Measurements from ENCODE around the gene PPP1R9A. TPM values are rescaled to one million over a fixed set of nuclear protein-coding genes. Genes with fewer than 3 reads are reported as not detected.

PPP1R9A gene
- total RNA-seq, 2 donors from 2014 or later = not detected

DNA sequence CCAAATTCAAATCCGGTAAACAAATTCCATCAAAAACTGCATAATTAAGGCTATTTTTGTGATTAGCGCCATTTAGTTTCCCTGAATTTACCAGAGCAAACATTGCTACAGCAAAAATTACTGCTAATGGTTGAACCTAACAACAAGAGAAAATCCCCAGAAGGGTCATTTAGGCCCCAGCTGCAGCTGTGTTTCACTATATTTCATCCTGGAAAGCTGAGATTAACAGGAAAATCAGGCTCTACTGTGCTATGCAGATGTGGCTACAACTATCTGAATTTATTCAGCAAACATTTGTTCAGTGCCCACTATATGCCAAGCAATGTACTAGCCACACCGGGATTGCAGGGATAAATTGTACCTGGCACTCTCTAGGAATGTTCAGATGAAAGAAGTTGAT, 312.9 kb downstream of the PPP1R9A start:
- no peak overlapping the region for H3K27ac Mint-ChIP-seq
- H3K9me3 Mint-ChIP-seq = peaks cover 4 to 8% of the 10 kb centered on the region in 2 donors
- no peak for DNase-seq (ENCODE audit: low spot score in 2 of 2)
- H3K36me3 Mint-ChIP-seq = peaks cover 0 to 6% of the 10 kb centered on the region in 2 donors
- ATAC-seq = no peak

- Mint-ChIP-seq H3K36me3 (peaks cover 0 to 5% of the 10 kb centered on the region in 2 donors), H3K27ac (no peak overlapping the region), H3K9me3 (no peaks in the 10 kb centered on the region)
- ATAC-seq (no peak), DNase-seq (ENCODE audit: low spot score in 2 of 2) (no peak)
Measured at GRCh38 chr7:95225301-95225700, 317.9 kb downstream of the PPP1R9A start.

DNA sequence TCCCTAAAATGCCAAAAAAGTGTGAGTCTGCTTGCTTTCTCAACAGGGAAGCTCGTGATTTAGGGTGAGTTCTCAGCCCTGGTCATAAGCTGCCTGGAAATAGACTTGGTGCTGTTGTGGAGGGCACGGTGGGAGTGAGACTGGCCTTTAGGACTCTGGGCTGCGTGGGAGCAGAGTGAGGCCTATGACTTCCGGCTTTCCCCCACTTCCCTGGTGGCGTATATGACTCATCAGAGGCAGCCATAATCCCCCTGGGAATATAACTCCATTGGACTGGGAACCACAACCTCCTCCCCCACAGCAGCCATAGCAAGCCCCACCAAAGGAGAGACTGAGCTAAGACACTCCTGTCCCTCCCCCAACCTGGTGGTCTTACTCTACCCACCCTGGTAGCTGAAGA, 321.9 kb downstream of the PPP1R9A start:
- Mint-ChIP-seq H3K27ac (no peak overlapping the region), H3K36me3 (peaks cover 0 to 5% of the 10 kb centered on the region in 2 donors), H3K9me3 (peaks cover 0 to 3% of the 10 kb centered on the region in 2 donors)
- ATAC-seq = no peak
- no peak for DNase-seq (ENCODE audit: low spot score in 2 of 2)

GRCh38 chr7:95238252-95238943, 331.0 kb downstream of the PPP1R9A start:
- no peak overlapping the region for H3K27ac Mint-ChIP-seq
- peaks cover 0 to 4% of the 10 kb centered on the region in 2 donors for H3K9me3 Mint-ChIP-seq
- DNase-seq (ENCODE audit: low spot score in 2 of 2) = no peak
- no peaks in the 10 kb centered on the region for H3K36me3 Mint-ChIP-seq
- ATAC-seq = no peak

- no peak for ATAC-seq
- H3K9me3 Mint-ChIP-seq = no peaks in the 10 kb centered on the region
- no peak for DNase-seq (ENCODE audit: low spot score in 2 of 2)
- H3K27ac Mint-ChIP-seq = no peak overlapping the region
- H3K36me3 Mint-ChIP-seq = no peaks in the 10 kb centered on the region
Measured at GRCh38 chr7:95240921-95241320, 333.5 kb downstream of the PPP1R9A start.

DNA sequence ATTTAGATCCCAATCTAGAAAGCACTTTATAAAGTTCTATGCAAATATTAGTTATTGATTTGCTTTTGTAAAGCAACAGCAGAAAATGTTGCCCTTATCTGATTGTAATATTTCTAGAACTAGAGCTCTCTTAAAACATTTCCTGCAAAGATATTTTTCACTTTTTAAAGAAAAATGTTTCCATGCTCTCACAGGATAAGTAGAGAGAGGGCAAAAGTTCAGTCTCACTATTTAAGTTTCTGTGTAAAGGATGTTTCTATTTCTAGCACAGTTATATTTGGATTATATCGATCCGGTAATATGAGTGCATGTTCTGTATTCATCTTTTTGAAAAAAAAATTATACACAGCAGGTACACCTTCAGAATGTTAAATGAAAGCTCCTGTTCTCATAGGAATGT, 334.9 kb downstream of the PPP1R9A start:
- no peaks in the 10 kb centered on the region for H3K36me3 Mint-ChIP-seq
- H3K9me3 Mint-ChIP-seq = no peaks in the 10 kb centered on the region
- DNase-seq (ENCODE audit: low spot score in 2 of 2) (no peak), ATAC-seq (no peak)
- no peak overlapping the region for H3K27ac Mint-ChIP-seq

- no peak overlapping the region for H3K27ac Mint-ChIP-seq
- DNase-seq (ENCODE audit: low spot score in 2 of 2) (no peak), ATAC-seq (no peak)
- H3K36me3 Mint-ChIP-seq = no peaks in the 10 kb centered on the region
- no peaks in the 10 kb centered on the region for H3K9me3 Mint-ChIP-seq
Measured at GRCh38 chr7:95244616-95245015, 337.2 kb downstream of the PPP1R9A start.

DNA sequence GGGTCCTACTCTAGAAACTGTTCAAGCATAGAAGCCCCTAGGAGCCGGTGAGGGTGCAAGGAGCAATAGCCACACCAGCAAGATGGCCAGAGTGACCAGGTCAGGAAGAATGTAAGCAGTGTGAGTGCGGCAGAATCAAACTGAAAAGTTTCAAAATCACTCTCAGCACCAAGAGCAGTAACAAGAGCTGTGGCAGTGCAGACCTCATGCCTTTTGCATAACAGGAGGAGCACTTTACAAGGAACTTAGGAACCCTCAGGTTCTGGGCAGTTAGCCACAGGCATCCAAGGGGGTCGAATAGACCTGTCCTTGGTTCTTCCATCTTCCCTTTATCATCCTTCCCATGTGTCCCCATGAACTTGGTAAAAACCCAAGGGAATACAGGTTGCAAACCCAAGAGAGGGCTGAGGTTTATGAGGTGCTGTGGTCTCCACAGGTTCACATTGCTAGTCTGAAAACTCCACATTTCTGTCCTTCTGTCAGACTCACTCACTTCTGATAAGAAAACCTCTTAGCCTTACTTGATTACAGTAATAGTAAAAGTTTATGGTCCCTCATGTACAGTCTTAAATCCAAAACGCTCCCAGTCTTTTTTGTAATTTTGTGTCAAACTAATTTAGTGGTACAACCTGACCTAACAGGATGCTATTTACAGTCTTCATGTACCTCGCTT, 338.6 kb downstream of the PPP1R9A start:
- DNase-seq (ENCODE audit: low spot score in 2 of 2) (no peak), ATAC-seq (no peak)
- no peaks in the 10 kb centered on the region for H3K9me3 Mint-ChIP-seq
- no peaks in the 10 kb centered on the region for H3K36me3 Mint-ChIP-seq
- no peak overlapping the region for H3K27ac Mint-ChIP-seq

DNA sequence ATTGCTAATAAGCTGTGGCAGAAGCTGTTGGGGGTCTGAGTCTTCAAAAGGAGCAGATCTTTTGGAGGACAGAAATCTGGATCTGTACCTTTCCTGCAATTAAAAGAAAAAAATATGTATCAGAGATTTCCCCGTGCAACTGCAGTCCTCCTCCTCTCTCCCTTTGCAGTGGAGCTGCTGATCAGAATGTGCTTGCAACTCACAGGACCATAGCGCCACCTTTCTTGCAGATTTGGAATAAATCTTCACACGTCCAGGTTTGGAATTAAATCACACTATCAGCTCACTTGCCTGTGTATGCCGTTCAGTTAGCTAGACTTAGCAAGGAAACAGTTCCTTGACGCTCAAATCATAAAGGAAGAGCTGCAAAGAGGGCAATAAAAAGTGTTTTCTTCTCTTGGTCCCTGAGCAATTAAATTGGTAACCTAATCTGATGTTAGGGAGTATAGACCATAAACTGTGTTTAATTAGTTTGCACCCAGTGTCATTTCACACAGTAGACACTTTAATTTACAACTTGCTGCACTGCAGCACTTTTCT, 339.5 kb downstream of the PPP1R9A start:
- no peaks in the 10 kb centered on the region for H3K9me3 Mint-ChIP-seq

GRCh38 chr7:95250571-95250970, 343.2 kb downstream of the PPP1R9A start:
- H3K36me3 Mint-ChIP-seq = no peaks in the 10 kb centered on the region
- H3K9me3 Mint-ChIP-seq = no peaks in the 10 kb centered on the region
- no peak overlapping the region for H3K27ac Mint-ChIP-seq
- DNase-seq (ENCODE audit: low spot score in 2 of 2) (no peak), ATAC-seq (no peak)

More for the DNA sequence above, 339.5 kb downstream of the PPP1R9A start:
- DNase-seq (ENCODE audit: low spot score in 2 of 2) (peak in 1 of 2 donors; percentile 15), ATAC-seq (peak in 1 of 2 donors; percentile 58)
- H3K27ac Mint-ChIP-seq = no peak overlapping the region
- H3K36me3 Mint-ChIP-seq = no peaks in the 10 kb centered on the region

GRCh38 chr7:95251966-95252365, 344.6 kb downstream of the PPP1R9A start:
- Mint-ChIP-seq H3K36me3 (no peaks in the 10 kb centered on the region), H3K9me3 (no peaks in the 10 kb centered on the region), H3K27ac (no peak overlapping the region)
- ATAC-seq (no peak), DNase-seq (ENCODE audit: low spot score in 2 of 2) (no peak)

DNA sequence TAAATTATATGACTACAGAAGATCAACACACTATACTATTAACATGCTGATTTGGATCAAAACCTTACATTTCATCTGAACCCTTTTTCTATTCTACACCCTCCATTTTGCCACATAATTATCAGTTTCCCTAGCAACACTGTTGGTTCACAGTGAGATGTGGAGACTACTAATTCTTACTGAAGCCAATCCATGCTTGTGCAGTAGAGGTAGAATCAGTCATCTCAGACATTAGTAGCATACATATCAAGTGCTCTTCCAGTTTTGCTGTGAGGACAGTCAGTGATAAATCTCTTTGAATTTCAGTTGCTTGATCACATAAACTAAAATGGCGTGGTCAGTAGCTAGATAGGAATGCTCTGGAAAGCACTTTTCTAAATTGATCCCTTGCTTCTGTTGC, 346.6 kb downstream of the PPP1R9A start:
- H3K36me3 Mint-ChIP-seq = no peaks in the 10 kb centered on the region
- ATAC-seq = no peak
- H3K27ac Mint-ChIP-seq = no peak overlapping the region
- no peaks in the 10 kb centered on the region for H3K9me3 Mint-ChIP-seq
- DNase-seq (ENCODE audit: low spot score in 2 of 2) = no peak

GRCh38 chr7:95255691-95256090, 348.3 kb downstream of the PPP1R9A start:
- H3K9me3 Mint-ChIP-seq = no peaks in the 10 kb centered on the region
- DNase-seq (ENCODE audit: low spot score in 2 of 2) (no peak), ATAC-seq (peak in 1 of 2 donors; percentile 89)
- no peak overlapping the region for H3K27ac Mint-ChIP-seq
- no peaks in the 10 kb centered on the region for H3K36me3 Mint-ChIP-seq

GRCh38 chr7:95261895-95262415, 354.6 kb downstream of the PPP1R9A start:
- Mint-ChIP-seq H3K27ac (no peak overlapping the region), H3K36me3 (no peaks in the 10 kb centered on the region), H3K9me3 (no peaks in the 10 kb centered on the region)
- ATAC-seq = no peak
- DNase-seq (ENCODE audit: low spot score in 2 of 2) = no peak

DNA sequence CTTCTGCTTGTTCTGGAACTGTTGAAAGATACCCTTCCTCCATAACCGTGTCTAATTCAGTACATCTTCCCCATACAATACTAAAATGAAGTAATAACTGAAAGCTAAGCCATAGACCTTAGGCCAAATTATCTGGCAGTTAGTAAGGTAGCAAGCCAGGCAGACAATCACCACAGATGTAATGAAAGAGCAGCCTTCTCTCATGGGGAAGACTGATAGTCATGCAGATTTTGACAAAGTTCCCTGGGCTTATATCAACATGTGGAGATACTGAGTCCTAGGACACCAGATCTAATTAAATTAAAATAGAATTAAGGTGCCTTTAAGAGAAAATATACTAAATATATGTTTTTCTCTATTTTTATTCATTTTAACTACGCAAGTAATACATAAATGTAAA, 355.5 kb downstream of the PPP1R9A start:
- H3K9me3 Mint-ChIP-seq = no peaks in the 10 kb centered on the region
- no peaks in the 10 kb centered on the region for H3K36me3 Mint-ChIP-seq
- ATAC-seq (no peak), DNase-seq (ENCODE audit: low spot score in 2 of 2) (no peak)
- no peak overlapping the region for H3K27ac Mint-ChIP-seq

DNA sequence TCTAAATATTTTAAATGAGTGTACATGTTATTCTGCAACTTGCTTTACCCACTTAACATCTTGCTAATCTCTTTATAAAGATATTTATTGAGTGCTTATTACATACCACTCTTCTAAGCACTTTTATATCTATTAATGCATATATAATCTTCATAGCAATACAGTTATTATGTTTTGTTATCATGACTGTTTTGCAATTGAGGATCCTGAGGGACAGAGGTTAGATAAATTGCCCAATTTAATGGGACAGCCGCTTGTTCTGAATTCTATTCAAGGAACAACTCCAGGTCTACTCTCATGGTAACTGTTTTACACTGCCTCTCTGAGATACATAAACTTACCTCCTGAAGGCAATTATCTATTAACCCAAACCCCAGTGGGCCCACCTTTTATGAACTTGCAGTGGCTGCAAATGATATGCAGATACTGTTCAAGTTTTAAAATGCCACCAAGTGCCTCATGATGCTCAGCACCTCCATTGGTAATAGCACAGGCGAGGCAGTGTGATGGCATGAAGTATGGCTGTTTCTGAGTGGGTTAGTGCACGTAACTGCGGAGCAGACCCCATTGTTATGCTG, 356.5 kb downstream of the PPP1R9A start:
- DNase-seq (ENCODE audit: low spot score in 2 of 2) (no peak), ATAC-seq (no peak)
- Mint-ChIP-seq H3K27ac (no peak overlapping the region), H3K36me3 (no peaks in the 10 kb centered on the region), H3K9me3 (no peaks in the 10 kb centered on the region)

- no peaks in the 10 kb centered on the region for H3K9me3 Mint-ChIP-seq
- no peaks in the 10 kb centered on the region for H3K36me3 Mint-ChIP-seq
- no peak for ATAC-seq
- no peak overlapping the region for H3K27ac Mint-ChIP-seq
- no peak for DNase-seq (ENCODE audit: low spot score in 2 of 2)
Measured at GRCh38 chr7:95264363-95264891, 357.0 kb downstream of the PPP1R9A start.

All from activated naive CD4-positive, alpha-beta T cell treated with anti-CD3 and anti-CD28 coated beads, Interleukin-2, amount 50 U/mL, for 72 hours (primary cell).